GM12892 (cell line): ENCODE results near the gene OR6V1.

Experiments used
- POLR2A ChIP-seq: IDR thresholded peaks from 2 replicates; pipeline ENCODE4 v1.6.1; 2011; ENCODE audit warnings: low read depth, low read length, control low read depth
- POLR2AphosphoS5 ChIP-seq: IDR thresholded peaks from 2 replicates; pipeline ENCODE4 v1.6.1; 2011; ENCODE audit warnings: low read depth, low read length, control low read depth
- TAF1 ChIP-seq: IDR thresholded peaks from 2 replicates; pipeline ENCODE4 v1.6.1; 2011; ENCODE audit warnings: low read depth, mild to moderate bottlenecking, control low read depth, low read length, borderline replicate concordance

DNA sequence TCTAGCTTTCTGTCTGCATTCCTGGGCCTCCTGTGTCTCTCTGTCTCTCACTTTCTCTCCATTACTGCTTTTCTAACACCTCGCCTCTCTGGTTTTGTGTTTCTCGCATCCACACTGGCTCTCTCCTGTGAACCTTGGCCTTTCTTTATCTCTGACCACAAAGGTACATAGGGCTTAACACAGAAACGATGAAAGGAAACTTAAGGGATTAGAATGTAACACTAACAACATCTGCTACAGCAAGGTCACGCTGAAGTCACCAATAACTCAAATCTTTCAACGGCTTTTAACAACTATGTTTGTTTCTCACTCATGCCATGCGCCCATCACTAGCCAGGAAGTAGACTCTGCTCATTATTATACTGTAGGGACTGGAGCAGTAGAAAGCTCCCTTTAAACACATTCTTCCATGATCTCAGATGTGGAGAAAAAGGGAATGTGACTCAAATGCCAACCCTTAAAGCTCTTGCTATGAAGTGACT, 9.3 kb upstream of the OR6V1 start:
- TF ChIP-seq POLR2AphosphoS5 = no peak
- TF ChIP-seq POLR2A = no peak
- TF ChIP-seq TAF1 = no peak
